OCI-LY7 (cell line): ENCODE data around the gene AGAP3.

Experiments used
- CTCF ChIP-seq: fragments of 200-600 bp; sonication (generic); conservative IDR thresholded peaks from 2 replicates; pipeline ENCODE4 v1.5.1; 2014; ENCODE audit warnings: mild to moderate bottlenecking, antibody characterized with exemption, low read length, moderate library complexity, mixed read lengths
- EZH2phosphoT487 ChIP-seq: fragments of 200-600 bp; sonication (generic); IDR thresholded peaks from 2 replicates; pipeline ENCODE4 v1.6.1; 2018; ENCODE audit warnings: low read depth, borderline replicate concordance, mild to moderate bottlenecking, mixed run types, antibody characterized with exemption, low read length, moderate library complexity, mixed read lengths

DNA sequence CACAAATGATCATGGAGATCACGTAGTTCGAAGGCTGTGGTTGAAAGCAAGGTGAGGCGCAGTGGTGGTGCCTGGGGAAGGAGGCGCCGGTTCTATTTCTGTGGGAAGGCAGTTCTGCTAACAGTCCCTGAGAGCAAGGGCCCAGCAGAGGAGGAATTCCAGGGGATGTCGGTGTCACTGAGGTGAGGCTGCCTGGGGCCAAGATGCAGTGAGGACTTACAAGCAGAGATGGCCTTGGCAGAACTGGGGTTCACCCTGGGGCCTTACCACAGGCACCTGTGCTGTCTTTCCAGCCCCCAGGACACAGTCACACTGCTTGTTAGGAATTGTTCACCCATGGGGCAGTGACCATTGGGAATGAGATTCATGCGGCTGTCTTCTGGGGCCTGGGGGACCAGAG is 54.6 kb downstream of the AGAP3 start:
- TF ChIP-seq CTCF (no peak), EZH2phosphoT487 (no peak)
